ENCODE data around the gene KRTAP20-2. TPM values are rescaled to one million over a fixed set of nuclear protein-coding genes. Genes with fewer than 3 reads are reported as not detected.

The KRTAP20-2 gene
- total RNA-seq, 1 donor from 2014 or later, result not detected

DNA sequence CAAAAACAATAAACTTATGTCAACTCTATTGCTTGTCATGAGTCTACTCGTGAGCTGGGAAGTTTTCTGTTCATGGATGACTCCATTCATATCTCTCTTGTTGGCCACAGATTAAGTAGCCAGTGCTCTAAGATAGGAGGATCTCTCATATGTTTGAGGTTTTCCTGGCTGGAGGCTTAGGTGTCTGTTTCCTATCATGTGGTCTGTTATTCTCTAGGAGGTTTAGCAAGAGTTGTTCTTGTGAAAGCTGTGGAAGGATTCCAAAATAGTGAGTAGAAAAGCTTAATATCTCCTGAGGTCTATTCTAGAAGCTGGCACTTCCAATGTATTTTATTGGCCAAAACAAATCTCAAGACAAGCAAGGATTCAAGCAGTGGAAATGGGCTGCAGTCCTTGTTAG, 5.8 kb upstream of the KRTAP20-2 start:
- H3K27ac Mint-ChIP-seq (ENCODE audit: unreplicated experiment), result no peak overlapping the region
- TF ChIP-seq, protein P1, sequence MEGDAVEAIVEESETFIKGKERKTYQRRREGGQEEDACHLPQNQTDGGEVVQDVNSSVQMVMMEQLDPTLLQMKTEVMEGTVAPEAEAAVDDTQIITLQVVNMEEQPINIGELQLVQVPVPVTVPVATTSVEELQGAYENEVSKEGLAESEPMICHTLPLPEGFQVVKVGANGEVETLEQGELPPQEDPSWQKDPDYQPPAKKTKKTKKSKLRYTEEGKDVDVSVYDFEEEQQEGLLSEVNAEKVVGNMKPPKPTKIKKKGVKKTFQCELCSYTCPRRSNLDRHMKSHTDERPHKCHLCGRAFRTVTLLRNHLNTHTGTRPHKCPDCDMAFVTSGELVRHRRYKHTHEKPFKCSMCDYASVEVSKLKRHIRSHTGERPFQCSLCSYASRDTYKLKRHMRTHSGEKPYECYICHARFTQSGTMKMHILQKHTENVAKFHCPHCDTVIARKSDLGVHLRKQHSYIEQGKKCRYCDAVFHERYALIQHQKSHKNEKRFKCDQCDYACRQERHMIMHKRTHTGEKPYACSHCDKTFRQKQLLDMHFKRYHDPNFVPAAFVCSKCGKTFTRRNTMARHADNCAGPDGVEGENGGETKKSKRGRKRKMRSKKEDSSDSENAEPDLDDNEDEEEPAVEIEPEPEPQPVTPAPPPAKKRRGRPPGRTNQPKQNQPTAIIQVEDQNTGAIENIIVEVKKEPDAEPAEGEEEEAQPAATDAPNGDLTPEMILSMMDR (IDR thresholded peaks at IDR 0.05; ENCODE audit: unreplicated experiment), result no peak
- H3K36me3 Mint-ChIP-seq (ENCODE audit: low read depth, unreplicated experiment), result peaks cover 15% of the 10 kb centered on the region
- H3K4me3 Mint-ChIP-seq (ENCODE audit: unreplicated experiment), result no peak overlapping the region
- no peak for DNase-seq (ENCODE audit: low spot score)
- H3K9me3 Mint-ChIP-seq (ENCODE audit: unreplicated experiment), result peaks cover 8% of the 10 kb centered on the region
- no peaks in the 10 kb centered on the region for H3K27me3 Mint-ChIP-seq (ENCODE audit: unreplicated experiment)
- H3K4me1 Mint-ChIP-seq (ENCODE audit: unreplicated experiment), result no peaks in the 10 kb centered on the region

DNA sequence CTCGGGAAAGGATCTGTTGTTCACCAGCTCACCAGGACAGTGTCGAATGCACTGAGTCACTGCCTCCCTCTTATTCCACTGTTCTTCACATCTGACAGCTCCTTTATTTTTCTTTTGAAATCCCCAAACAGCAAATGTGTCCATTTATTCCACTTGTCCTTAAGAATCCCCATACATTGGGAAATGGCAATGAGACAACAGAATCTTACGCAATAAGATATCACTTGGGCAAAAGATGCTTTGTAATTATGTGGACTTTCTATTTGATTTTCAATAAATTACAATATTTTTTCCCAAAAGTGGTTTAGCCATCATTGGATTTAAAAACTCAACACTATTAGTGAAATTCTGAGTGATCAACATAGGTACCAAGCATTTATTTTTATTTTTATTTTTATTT, 3.7 kb downstream of the KRTAP20-2 start:
- DNase-seq (ENCODE audit: low spot score), result no peak
- Mint-ChIP-seq H3K27ac (ENCODE audit: unreplicated experiment) (no peak overlapping the region), H3K4me3 (ENCODE audit: unreplicated experiment) (no peak overlapping the region), H3K36me3 (ENCODE audit: low read depth, unreplicated experiment) (no peaks in the 10 kb centered on the region), H3K4me1 (ENCODE audit: unreplicated experiment) (no peaks in the 10 kb centered on the region), H3K9me3 (ENCODE audit: unreplicated experiment) (no peaks in the 10 kb centered on the region), H3K27me3 (ENCODE audit: unreplicated experiment) (no peaks in the 10 kb centered on the region)
- TF ChIP-seq, protein P1 (IDR thresholded peaks at IDR 0.05; ENCODE audit: unreplicated experiment), result no peak

DNA sequence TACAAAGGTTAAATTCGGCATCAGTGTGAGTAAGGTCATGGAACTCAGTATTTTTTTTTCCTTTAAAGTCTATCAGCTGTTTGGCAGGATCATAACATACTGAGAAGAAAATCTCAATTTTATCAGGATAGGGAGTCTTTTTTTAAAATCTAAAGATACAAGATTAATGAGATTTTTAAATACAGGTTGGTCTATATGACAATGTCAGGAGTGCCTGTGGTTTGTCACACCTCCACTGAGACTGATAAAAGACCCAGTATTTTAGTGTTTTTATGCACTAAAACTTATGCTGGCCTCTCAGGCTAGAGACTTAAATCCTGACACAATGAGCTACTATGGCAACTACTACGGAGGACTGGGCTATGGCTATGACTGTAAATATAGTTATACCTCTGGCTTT, 7.6 kb downstream of the KRTAP20-2 start, which contains the start of gene KRTAP20-3:
Gene KRTAP20-3, plus strand, starts transcription at position 301 of the 400 bp plus-strand sequence.
- TF ChIP-seq, protein P1 (IDR thresholded peaks at IDR 0.05; ENCODE audit: unreplicated experiment), result no peak
- no peaks in the 10 kb centered on the region for H3K36me3 Mint-ChIP-seq (ENCODE audit: low read depth, unreplicated experiment)
- H3K9me3 Mint-ChIP-seq (ENCODE audit: unreplicated experiment), result no peaks in the 10 kb centered on the region
- no peak within 1 kb of the TSS for H3K4me3 Mint-ChIP-seq (ENCODE audit: unreplicated experiment)
- H3K27me3 Mint-ChIP-seq (ENCODE audit: unreplicated experiment), result no peaks in the 10 kb centered on the region
- H3K4me1 Mint-ChIP-seq (ENCODE audit: unreplicated experiment), result peaks cover 5% of the 10 kb centered on the region
- no peak for DNase-seq (ENCODE audit: low spot score)
- no peak within 1 kb of the TSS for H3K27ac Mint-ChIP-seq (ENCODE audit: unreplicated experiment)

DNA sequence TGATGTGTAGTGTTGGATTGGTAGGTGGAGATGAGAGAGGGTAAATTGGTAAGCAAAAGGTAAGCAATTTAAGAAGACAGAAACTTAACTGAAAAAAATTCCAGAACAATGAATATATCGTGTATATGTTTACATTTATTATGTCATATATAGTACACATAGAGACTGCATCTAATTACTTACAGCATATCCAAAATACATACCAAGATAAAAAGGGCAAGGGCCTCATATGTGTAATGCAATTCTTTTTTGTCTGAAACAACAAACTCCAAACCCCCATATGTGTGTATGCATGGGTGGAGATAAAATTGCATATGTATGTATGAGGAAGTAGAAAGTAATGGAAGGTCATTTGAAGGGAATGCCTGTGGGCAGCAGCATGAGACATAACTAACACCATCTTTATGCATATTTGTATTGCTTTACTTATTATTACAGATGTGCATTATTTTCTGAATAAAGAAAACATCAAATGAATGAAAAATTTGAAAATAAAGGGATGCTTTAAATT, 12.0 kb downstream of the KRTAP20-2 start:
- no peak overlapping the region for H3K27ac Mint-ChIP-seq (ENCODE audit: unreplicated experiment)
- no peaks in the 10 kb centered on the region for H3K9me3 Mint-ChIP-seq (ENCODE audit: unreplicated experiment)
- H3K4me1 Mint-ChIP-seq (ENCODE audit: unreplicated experiment), result peaks cover 8% of the 10 kb centered on the region
- DNase-seq (ENCODE audit: low spot score), result no peak
- TF ChIP-seq, protein P1 (IDR thresholded peaks at IDR 0.05; ENCODE audit: unreplicated experiment), result no peak
- H3K36me3 Mint-ChIP-seq (ENCODE audit: low read depth, unreplicated experiment), result no peaks in the 10 kb centered on the region
- H3K27me3 Mint-ChIP-seq (ENCODE audit: unreplicated experiment), result no peaks in the 10 kb centered on the region
- H3K4me3 Mint-ChIP-seq (ENCODE audit: unreplicated experiment), result no peak overlapping the region

DNA sequence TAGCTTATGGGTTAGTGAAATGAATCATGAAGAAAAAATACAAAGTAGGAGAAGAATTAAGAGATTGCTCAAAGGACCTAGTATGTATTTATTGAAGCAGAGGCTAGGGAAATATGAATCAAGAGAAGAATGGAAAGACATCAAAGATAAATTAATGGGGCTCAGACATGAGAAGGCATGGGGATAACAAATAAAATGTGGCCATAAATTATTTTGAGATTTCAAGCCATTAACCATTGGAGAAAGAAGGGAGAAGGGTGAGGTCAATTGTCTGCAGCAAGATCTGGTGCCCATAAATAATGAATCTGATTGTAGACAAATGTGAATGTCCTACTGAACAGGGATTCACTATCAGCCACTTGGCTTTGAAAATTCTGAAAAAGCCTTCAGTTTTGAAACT, 17.9 kb downstream of the KRTAP20-2 start:
- DNase-seq (ENCODE audit: low spot score), result no peak
- TF ChIP-seq, protein P1 (IDR thresholded peaks at IDR 0.05; ENCODE audit: unreplicated experiment), result no peak
- no peaks in the 10 kb centered on the region for H3K36me3 Mint-ChIP-seq (ENCODE audit: low read depth, unreplicated experiment)
- H3K27ac Mint-ChIP-seq (ENCODE audit: unreplicated experiment), result no peak overlapping the region
- H3K27me3 Mint-ChIP-seq (ENCODE audit: unreplicated experiment), result no peaks in the 10 kb centered on the region
- H3K9me3 Mint-ChIP-seq (ENCODE audit: unreplicated experiment), result no peaks in the 10 kb centered on the region
- H3K4me3 Mint-ChIP-seq (ENCODE audit: unreplicated experiment), result no peak overlapping the region
- H3K4me1 Mint-ChIP-seq (ENCODE audit: unreplicated experiment), result no peaks in the 10 kb centered on the region

Data from endothelial cell (in vitro differentiated cells).